ENCODE results near the gene CDC42SE1. TPM values are rescaled to one million over a fixed set of nuclear protein-coding genes. Genes with fewer than 3 reads are reported as not detected.

Gene CDC42SE1
- total and polyA plus RNA-seq, 9 of the 15 experiments (the other 6 are each of a cell fraction or from before 2014, with no cell fraction given): 78.1 to 189 (median 114) TPM

DNA sequence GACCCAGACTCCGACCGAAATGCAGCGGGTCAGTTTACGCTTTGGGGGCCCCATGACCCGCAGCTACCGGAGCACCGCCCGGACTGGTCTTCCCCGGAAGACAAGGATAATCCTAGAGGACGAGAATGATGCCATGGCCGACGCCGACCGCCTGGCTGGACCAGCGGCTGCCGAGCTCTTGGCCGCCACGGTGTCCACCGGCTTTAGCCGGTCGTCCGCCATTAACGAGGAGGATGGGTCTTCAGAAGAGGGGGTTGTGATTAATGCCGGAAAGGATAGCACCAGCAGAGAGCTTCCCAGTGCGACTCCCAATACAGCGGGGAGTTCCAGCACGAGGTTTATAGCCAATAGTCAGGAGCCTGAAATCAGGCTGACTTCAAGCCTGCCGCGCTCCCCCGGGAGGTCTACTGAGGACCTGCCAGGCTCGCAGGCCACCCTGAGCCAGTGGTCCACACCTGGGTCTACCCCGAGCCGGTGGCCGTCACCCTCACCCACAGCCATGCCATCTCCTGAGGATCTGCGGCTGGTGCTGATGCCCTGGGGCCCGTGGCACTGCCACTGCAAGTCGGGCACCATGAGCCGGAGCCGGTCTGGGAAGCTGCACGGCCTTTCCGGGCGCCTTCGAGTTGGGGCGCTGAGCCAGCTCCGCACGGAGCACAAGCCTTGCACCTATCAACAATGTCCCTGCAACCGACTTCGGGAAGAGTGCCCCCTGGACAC, 11.3 kb downstream of the CDC42SE1 start (continued):
- TF ChIP-seq ZNF407 (IDR thresholded peaks at IDR 0.05; ENCODE audit: low read depth): no peak
- no peak for TF ChIP-seq NCOA6 (IDR thresholded peaks at IDR 0.05)
- TF ChIP-seq NCOA2 (IDR thresholded peaks at IDR 0.05; ENCODE audit: partially characterized antibody in 2 of 2): no peak
- no peak for TF ChIP-seq NFE2 (IDR thresholded peaks at IDR 0.05; ENCODE audit: low read depth)
- TF ChIP-seq MEIS2 (IDR thresholded peaks at IDR 0.05; ENCODE audit: partially characterized antibody): no peak
- TF ChIP-seq SAP30 (IDR thresholded peaks at IDR 0.05; ENCODE audit: borderline replicate concordance, insufficient read depth, low read depth, low read length, poor library complexity, severe bottlenecking): peak; percentile 57
- TF ChIP-seq CC2D1A (IDR thresholded peaks at IDR 0.05): no peak
- TF ChIP-seq TAF9B (IDR thresholded peaks at IDR 0.05; ENCODE audit: partially characterized antibody): no peak
- TF ChIP-seq FOXA3 (CRISPR knock-in tag; conservative IDR thresholded peaks at IDR 0.05 in 1 of 2, IDR thresholded peaks at IDR 0.05 in 1 of 2): 0 out of 4 replicates have a peak, but pooled peaks of 1 of the 2 experiments have one; percentile 30
- no peak for TF ChIP-seq ARNT (IDR thresholded peaks at IDR 0.05)
- no peak for TF ChIP-seq CBFA2T2 (conservative IDR thresholded peaks at IDR 0.05)
- TF ChIP-seq ARID1B (IDR thresholded peaks at IDR 0.05): no peak
- peak; percentile 68 for TF ChIP-seq L3MBTL2 (IDR thresholded peaks at IDR 0.05)
- TF ChIP-seq JUN (IDR thresholded peaks at IDR 0.05; ENCODE audit: borderline replicate concordance, low read depth, low read length): no peak
- TF ChIP-seq JUN (CRISPR knock-in tag; IDR thresholded peaks at IDR 0.05; ENCODE audit: borderline replicate concordance): no peak
- no peak for TF ChIP-seq EP400 (IDR thresholded peaks at IDR 0.05)
- no peak for TF ChIP-seq RCOR1 (IDR thresholded peaks at IDR 0.05; ENCODE audit: borderline replicate concordance in 1 of 2, low read depth in 2 of 2, low read length in 2 of 2)
- TF ChIP-seq, protein P1, sequence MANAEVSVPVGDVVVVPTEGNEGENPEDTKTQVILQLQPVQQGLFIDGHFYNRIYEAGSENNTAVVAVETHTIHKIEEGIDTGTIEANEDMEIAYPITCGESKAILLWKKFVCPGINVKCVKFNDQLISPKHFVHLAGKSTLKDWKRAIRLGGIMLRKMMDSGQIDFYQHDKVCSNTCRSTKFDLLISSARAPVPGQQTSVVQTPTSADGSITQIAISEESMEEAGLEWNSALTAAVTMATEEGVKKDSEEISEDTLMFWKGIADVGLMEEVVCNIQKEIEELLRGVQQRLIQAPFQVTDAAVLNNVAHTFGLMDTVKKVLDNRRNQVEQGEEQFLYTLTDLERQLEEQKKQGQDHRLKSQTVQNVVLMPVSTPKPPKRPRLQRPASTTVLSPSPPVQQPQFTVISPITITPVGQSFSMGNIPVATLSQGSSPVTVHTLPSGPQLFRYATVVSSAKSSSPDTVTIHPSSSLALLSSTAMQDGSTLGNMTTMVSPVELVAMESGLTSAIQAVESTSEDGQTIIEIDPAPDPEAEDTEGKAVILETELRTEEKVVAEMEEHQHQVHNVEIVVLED (CRISPR knock-in tag; IDR thresholded peaks at IDR 0.05): no peak
- no peak for TF ChIP-seq ZNF124 (CRISPR knock-in tag; IDR thresholded peaks at IDR 0.05)
- no peak for TF ChIP-seq RBM14 (IDR thresholded peaks at IDR 0.05; ENCODE audit: borderline replicate concordance, insufficient read depth, low read depth, low read length)

Measured in K562 (cell line).